ENCODE measurements around the gene KIF18B. TPM values are rescaled to one million over a fixed set of nuclear protein-coding genes. Genes with fewer than 3 reads are reported as not detected.
A peak's percentile ranks its signal among the peaks of the same experiment; 100 is the strongest.

KIF18B gene
- total RNA-seq, 1 donor from 2014 or later, result 7.1 TPM

GRCh38 chr17:44881145-44881544, 66.4 kb downstream of the KIF18B start:
- Mint-ChIP-seq H3K27ac (ENCODE audit: unreplicated experiment) (no peak overlapping the region), H3K27me3 (ENCODE audit: unreplicated experiment) (no peaks in the 10 kb centered on the region), H3K4me3 (ENCODE audit: unreplicated experiment) (no peak overlapping the region), H3K9me3 (ENCODE audit: unreplicated experiment) (no peaks in the 10 kb centered on the region), H3K4me1 (ENCODE audit: unreplicated experiment) (no peaks in the 10 kb centered on the region), H3K36me3 (ENCODE audit: low read depth, unreplicated experiment) (peaks cover 39% of the 10 kb centered on the region)
- no peak for TF ChIP-seq CTCF (IDR thresholded peaks at IDR 0.05; ENCODE audit: unreplicated experiment)
- DNase-seq (ENCODE audit: low spot score), result no peak

GRCh38 chr17:44880062-44880461, 67.5 kb downstream of the KIF18B start:
- peak overlapping the region; percentile 20 for H3K4me3 Mint-ChIP-seq (ENCODE audit: unreplicated experiment)
- no peaks in the 10 kb centered on the region for H3K9me3 Mint-ChIP-seq (ENCODE audit: unreplicated experiment)
- H3K36me3 Mint-ChIP-seq (ENCODE audit: low read depth, unreplicated experiment), result peaks cover 46% of the 10 kb centered on the region
- no peak for DNase-seq (ENCODE audit: low spot score)
- H3K4me1 Mint-ChIP-seq (ENCODE audit: unreplicated experiment), result no peaks in the 10 kb centered on the region
- H3K27ac Mint-ChIP-seq (ENCODE audit: unreplicated experiment), result no peak overlapping the region
- H3K27me3 Mint-ChIP-seq (ENCODE audit: unreplicated experiment), result no peaks in the 10 kb centered on the region
- no peak for TF ChIP-seq CTCF (IDR thresholded peaks at IDR 0.05; ENCODE audit: unreplicated experiment)

- Mint-ChIP-seq H3K4me1 (ENCODE audit: unreplicated experiment) (no peaks in the 10 kb centered on the region), H3K9me3 (ENCODE audit: unreplicated experiment) (no peaks in the 10 kb centered on the region), H3K36me3 (ENCODE audit: low read depth, unreplicated experiment) (peaks cover 46% of the 10 kb centered on the region), H3K27ac (ENCODE audit: unreplicated experiment) (no peak overlapping the region), H3K4me3 (ENCODE audit: unreplicated experiment) (no peak overlapping the region), H3K27me3 (ENCODE audit: unreplicated experiment) (no peaks in the 10 kb centered on the region)
- no peak for TF ChIP-seq CTCF (IDR thresholded peaks at IDR 0.05; ENCODE audit: unreplicated experiment)
- DNase-seq (ENCODE audit: low spot score), result no peak
These were observed 68.2 kb downstream of the KIF18B start for GRCh38 chr17:44879376-44879775.

GRCh38 chr17:44878627-44879221, 68.8 kb downstream of the KIF18B start:
- Mint-ChIP-seq H3K27me3 (ENCODE audit: unreplicated experiment) (no peaks in the 10 kb centered on the region), H3K27ac (ENCODE audit: unreplicated experiment) (no peak overlapping the region), H3K36me3 (ENCODE audit: low read depth, unreplicated experiment) (peaks cover 49% of the 10 kb centered on the region), H3K9me3 (ENCODE audit: unreplicated experiment) (no peaks in the 10 kb centered on the region), H3K4me1 (ENCODE audit: unreplicated experiment) (no peaks in the 10 kb centered on the region), H3K4me3 (ENCODE audit: unreplicated experiment) (no peak overlapping the region)
- DNase-seq (ENCODE audit: low spot score), result peak; percentile 23
- TF ChIP-seq CTCF (IDR thresholded peaks at IDR 0.05; ENCODE audit: unreplicated experiment), result peak; percentile 51

GRCh38 chr17:44877121-44877520, 70.5 kb downstream of the KIF18B start:
- TF ChIP-seq CTCF (IDR thresholded peaks at IDR 0.05; ENCODE audit: unreplicated experiment), result no peak
- no peaks in the 10 kb centered on the region for H3K9me3 Mint-ChIP-seq (ENCODE audit: unreplicated experiment)

More at GRCh38 chr17:44877121-44877520, 70.5 kb downstream of the KIF18B start:
- Mint-ChIP-seq H3K27ac (ENCODE audit: unreplicated experiment) (no peak overlapping the region), H3K27me3 (ENCODE audit: unreplicated experiment) (no peaks in the 10 kb centered on the region), H3K4me1 (ENCODE audit: unreplicated experiment) (no peaks in the 10 kb centered on the region), H3K4me3 (ENCODE audit: unreplicated experiment) (no peak overlapping the region), H3K36me3 (ENCODE audit: low read depth, unreplicated experiment) (peaks cover 40% of the 10 kb centered on the region)
- DNase-seq (ENCODE audit: low spot score), result no peak
